ENCODE results near the gene RAPGEF1.
"Not testable (repeated sequence)": the region's sequence is repeated elsewhere in the genome, so short reads cannot be mapped to it uniquely, and the experiment has no call there.

RAPGEF1 gene

DNA sequence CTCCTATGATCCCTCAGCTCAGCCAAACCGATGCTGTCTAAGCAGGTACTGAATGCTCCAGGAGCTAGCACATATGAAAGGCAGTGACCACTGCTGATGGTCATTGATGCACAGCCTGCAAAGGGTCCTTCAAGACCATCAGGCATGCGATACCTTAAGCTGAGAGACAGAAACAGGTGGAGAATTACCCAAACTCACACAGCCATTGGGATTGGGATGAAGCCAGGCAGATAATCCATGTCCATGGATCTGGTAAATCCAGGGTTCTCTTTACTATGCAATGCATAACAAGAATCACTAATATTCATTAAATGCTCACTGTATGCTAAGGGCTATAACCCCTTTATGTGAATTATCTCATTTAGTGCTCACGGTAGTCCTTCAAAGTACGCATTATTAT is 36.2 kb downstream of the RAPGEF1 start:
- DNase-seq = no peak

- no peak for DNase-seq
These were observed 37.0 kb downstream of the RAPGEF1 start for GRCh38 chr9:131702911-131703310.

GRCh38 chr9:131701789-131702337 is 38.0 kb downstream of the RAPGEF1 start:
- no peak for DNase-seq

GRCh38 chr9:131701436-131701781 is 38.5 kb downstream of the RAPGEF1 start:
- no peak for DNase-seq

DNA sequence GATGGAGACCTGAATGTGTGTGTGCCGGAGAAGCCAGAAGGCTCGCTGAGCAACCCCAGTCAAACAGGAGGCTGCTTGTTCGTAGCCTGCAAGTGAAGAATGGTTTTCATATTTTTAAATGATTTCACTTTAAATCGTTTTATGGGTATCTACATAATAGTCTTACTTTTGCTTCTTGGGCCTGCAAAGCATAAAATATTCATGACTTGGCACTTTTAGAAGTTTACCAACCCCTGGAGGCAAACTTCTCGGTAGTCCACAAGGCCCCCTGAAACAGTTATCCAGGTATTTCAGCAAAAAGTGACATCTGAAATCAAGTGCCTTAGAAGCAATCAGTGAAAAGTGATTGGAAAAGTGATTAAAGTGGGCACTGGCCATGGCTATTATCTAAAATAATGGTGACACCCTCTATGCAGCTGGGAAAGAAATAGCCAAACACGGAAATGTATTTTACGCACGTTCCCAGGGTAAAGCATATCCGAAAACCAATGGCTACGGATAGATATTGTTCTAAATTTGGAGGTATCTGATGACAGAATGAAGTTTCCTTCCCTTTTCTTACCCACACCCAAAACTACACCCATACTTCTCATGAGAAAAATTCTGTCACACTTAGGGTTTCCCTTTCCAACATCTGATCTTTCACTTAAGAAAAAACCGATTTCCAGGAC is 39.0 kb downstream of the RAPGEF1 start:
- DNase-seq = no peak

- no peak for DNase-seq
These were observed 39.8 kb downstream of the RAPGEF1 start for GRCh38 chr9:131700076-131700475.

- no peak for DNase-seq
These were observed 41.3 kb downstream of the RAPGEF1 start for GRCh38 chr9:131698618-131698985.

GRCh38 chr9:131697908-131698617 is 41.8 kb downstream of the RAPGEF1 start:
- DNase-seq = no peak

DNA sequence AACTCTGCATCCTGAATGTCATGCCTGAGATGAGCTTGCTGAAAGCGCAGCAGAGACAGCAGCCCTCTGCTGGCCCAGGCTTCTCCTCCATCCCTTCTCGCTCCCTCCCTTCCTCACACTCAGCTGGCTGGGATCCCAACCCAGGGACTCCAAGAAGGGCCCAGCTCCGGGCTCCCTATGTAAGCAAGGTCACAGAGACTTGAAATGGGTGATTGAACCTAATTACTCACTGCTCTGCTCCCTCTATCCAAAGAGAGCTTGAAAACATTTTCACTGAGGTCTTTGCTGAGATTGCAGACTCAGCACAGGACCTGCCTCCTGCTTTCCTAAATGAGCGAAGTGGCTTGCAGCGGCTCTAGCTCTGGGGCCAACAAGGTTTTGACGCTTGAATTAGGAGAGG is 42.8 kb downstream of the RAPGEF1 start:
- DNase-seq = no peak

- no peak for DNase-seq
These were observed 43.9 kb downstream of the RAPGEF1 start for GRCh38 chr9:131695836-131696460.

DNA sequence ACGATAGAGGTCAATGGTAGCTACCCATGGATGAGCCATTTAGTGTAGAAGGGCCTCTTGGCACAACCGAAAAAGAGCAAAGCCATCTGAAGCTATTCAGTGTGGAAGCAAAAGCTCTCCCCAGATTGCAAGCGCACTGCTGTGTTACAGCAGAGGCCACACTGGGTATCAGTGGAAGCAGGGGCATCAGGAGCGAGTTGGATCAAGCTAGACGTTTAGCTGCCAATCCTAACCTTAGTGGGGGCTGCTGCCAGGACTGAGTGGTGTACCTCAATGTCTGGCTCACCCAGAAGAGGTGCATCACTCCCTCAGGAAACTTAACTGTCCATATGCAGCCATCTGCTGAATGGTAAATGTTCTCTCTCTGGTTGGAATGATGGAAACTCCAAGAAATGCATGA is 44.5 kb downstream of the RAPGEF1 start:
- DNase-seq = no peak

DNA sequence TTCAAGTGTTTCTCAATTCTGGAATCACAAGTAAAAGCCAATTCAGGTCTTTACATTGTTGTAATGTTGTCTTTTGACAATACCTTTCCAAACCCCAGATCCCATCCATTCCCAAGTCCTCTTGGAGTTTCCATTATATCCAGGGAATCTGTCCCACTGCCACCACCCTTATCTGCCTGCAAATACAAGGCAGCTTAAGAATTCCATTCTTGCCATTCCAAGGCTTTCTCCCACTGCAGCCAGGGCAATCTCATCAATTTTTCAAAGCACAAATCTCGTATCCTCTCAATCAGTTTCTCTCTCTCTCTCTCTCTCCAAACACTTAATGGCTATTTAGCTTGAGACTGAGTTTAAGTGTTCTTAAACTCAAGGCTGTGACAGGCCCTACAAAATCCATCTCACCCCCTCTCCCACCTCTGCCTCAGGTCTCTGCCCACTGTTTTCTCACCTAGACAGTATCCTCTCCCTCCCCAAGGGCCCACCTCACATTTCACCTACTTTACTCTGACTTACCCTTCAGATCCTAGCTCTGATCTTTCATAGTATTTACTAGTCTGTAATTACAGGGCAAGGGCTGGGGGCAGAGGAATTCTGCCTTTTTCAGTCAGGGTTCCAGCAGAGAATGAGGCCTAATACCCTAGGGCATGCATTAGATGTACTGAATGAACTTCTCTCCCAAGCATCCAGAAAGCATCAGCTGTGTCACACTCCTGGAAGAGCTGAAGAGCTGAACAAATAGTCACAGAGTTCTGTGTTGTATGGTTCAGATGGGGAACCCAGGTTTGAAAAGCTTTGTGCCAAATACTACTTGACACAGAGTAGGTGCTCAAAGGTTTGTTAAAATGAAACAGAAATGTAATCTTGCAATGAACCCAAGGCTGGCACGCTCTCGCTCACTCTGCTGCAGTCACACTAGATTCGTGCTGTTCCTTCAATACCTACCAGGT is 46.0 kb downstream of the RAPGEF1 start:
- no peak for DNase-seq

- no peak for DNase-seq
These were observed 47.0 kb downstream of the RAPGEF1 start for GRCh38 chr9:131692612-131693562.

DNA sequence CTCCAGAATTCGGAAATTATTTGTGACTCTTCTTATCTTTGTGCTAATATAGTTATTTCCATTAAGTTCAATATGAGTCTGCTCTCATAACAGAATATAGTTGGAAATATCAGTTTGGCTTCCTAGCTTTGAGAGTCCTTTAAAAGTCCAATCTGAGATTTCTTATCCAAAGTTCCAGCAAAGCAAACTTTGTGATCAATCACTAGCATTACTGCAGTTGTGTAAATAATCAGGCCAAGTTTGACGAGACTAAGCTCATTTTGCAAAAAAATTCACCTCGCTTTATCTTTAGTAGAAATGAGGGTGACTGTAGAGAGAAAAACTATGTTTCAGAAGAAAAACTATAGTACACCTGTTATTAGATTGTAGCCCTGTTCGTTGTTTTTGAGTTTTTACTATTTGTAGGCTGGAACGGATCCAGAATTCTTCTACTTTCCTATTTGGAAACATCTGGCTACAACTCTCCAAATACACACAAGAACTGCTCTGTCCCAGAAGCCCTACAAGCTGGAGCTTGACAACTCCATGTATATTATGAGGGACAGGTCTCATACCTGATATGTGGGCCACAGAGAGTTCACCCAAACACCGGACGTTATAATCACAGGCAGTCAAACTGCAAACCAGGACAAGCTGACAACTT is 47.8 kb downstream of the RAPGEF1 start:
- no peak for DNase-seq

- no peak for DNase-seq
These were observed 48.8 kb downstream of the RAPGEF1 start for GRCh38 chr9:131690941-131691573.

GRCh38 chr9:131690462-131690861 is 49.4 kb downstream of the RAPGEF1 start:
- DNase-seq = no peak

- DNase-seq = no peak
These were observed 51.5 kb downstream of the RAPGEF1 start for GRCh38 chr9:131688377-131688776.

- DNase-seq = no peak
These were observed 53.8 kb downstream of the RAPGEF1 start for GRCh38 chr9:131685753-131686706.

DNA sequence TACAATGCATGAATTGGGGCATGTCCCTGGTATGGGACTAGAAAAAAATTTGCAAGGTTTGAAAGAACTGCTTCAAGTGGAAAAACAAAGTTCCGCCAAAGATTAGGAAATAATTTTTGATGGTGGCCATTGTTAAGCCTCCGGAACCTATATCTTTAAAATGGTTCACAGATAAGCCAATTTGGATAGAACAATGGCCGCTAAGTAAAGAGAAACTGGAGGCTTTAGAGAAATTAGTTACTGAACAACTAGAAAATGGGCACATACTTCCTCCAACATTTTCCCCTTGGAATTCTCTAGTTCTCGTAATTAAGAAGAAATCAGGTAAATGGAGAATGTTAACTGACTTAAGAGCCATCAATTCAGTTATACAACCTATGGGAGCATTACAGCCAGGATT is 56.8 kb downstream of the RAPGEF1 start:
- DNase-seq = not testable (repeated sequence)

Measured in stimulated activated CD4-positive, alpha-beta T cell treated with anti-CD3 and anti-CD28 coated beads, Interleukin-15, amount 100 ng/mL, for 24 hours (primary cell).